ENCODE data around the gene PACRGL.

DNA sequence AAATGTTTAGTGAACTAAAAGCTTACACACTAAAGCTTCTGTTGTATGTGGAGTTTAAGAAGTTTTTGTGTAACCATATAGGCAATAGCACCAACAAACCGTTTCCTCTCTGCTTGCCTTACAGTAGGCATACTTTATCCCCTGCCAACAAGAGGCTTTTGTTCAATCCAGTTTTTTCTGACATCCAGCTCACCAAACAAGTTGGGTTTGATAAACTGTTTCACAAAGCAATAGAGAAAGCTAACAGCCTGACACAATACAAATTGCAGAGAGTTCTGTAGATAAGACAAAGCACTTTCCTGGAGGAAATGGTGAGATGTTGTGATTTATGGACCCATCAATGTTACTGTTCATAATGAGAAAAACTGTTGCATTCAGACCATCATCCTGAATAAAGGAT lies 53.8 kb downstream of the PACRGL start:
- TF ChIP-seq, protein P1, sequence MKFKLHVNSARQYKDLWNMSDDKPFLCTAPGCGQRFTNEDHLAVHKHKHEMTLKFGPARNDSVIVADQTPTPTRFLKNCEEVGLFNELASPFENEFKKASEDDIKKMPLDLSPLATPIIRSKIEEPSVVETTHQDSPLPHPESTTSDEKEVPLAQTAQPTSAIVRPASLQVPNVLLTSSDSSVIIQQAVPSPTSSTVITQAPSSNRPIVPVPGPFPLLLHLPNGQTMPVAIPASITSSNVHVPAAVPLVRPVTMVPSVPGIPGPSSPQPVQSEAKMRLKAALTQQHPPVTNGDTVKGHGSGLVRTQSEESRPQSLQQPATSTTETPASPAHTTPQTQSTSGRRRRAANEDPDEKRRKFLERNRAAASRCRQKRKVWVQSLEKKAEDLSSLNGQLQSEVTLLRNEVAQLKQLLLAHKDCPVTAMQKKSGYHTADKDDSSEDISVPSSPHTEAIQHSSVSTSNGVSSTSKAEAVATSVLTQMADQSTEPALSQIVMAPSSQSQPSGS (CRISPR knock-in tag; IDR thresholded peaks at IDR 0.05; ENCODE audit: borderline replicate concordance, low read depth), result no peak
- TF ChIP-seq, protein P2, sequence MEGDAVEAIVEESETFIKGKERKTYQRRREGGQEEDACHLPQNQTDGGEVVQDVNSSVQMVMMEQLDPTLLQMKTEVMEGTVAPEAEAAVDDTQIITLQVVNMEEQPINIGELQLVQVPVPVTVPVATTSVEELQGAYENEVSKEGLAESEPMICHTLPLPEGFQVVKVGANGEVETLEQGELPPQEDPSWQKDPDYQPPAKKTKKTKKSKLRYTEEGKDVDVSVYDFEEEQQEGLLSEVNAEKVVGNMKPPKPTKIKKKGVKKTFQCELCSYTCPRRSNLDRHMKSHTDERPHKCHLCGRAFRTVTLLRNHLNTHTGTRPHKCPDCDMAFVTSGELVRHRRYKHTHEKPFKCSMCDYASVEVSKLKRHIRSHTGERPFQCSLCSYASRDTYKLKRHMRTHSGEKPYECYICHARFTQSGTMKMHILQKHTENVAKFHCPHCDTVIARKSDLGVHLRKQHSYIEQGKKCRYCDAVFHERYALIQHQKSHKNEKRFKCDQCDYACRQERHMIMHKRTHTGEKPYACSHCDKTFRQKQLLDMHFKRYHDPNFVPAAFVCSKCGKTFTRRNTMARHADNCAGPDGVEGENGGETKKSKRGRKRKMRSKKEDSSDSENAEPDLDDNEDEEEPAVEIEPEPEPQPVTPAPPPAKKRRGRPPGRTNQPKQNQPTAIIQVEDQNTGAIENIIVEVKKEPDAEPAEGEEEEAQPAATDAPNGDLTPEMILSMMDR (IDR thresholded peaks at IDR 0.05), result no peak
- no peak for TF ChIP-seq ZNF138 (CRISPR knock-in tag; conservative IDR thresholded peaks at IDR 0.05)
- TF ChIP-seq, protein P3, sequence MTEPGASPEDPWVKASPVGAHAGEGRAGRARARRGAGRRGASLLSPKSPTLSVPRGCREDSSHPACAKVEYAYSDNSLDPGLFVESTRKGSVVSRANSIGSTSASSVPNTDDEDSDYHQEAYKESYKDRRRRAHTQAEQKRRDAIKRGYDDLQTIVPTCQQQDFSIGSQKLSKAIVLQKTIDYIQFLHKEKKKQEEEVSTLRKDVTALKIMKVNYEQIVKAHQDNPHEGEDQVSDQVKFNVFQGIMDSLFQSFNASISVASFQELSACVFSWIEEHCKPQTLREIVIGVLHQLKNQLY (CRISPR knock-in tag; IDR thresholded peaks at IDR 0.05), result no peak
